IPS DF 4.7 (cell line): ENCODE measurements around the gene MCU.
A peak's percentile ranks its signal among the peaks of the same experiment; 100 is the strongest.

Source experiments
- DNase-seq: peaks from one replicate; pipeline ENCODE4 v3.0.0-alpha.2; 2013; ENCODE audit warnings: low spot score; ENCODE audit errors: extremely low read depth

MCU gene

DNA sequence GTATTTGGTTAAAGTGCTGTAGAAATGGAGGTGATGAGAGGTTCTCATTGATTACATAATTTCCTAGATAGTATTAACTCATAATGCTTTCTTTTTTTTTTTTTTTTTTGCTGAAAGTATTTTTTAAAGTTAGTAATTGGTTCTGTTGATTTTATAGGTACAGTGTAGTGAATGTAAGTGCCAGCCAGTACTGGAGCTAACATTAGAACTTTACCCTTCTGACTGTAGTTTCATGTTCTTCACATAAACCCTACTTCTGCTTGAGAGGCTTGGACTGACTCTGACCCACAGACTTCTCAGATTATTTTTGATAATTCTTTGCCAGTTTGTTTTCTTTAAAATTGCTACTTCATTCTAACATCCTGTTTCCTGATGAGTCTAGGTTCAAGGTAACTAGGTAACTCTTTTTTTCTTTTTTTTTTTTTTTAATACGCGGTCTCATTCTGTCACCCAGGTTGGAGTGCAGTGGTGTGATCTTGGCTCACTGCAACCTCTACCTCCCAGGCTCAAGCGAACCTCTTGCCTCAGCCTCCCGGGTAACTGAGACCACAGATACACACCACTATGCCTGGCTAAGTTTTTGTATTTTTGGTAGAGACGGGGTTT is 109.4 kb downstream of the MCU start:
- DNase-seq, result no peak

GRCh38 chr10:72802332-72802731 is 110.4 kb downstream of the MCU start:
- no peak for DNase-seq

- no peak for DNase-seq
These were observed 111.0 kb downstream of the MCU start for GRCh38 chr10:72802763-72803505.

DNA sequence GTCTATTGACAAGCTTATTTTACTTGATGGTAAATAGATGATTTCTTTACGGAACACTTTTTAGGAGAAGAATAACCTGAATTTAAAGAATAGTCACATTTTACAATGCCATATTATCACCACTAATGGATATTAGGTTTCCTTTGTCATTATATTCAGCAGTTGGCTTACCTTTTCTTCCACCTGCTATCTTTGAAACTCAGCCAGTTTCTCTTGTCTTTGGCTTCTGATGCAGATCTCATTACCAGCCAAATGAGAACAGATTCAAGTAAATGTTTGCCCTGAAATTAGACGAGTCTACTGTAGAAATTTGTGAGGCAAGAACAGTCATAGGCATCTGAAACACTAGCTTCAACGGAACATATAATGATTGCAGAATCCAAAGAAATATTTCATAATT is 116.1 kb downstream of the MCU start:
- DNase-seq, result no peak

GRCh38 chr10:72809006-72809405 is 117.1 kb downstream of the MCU start:
- no peak for DNase-seq

- no peak for DNase-seq
These were observed 119.0 kb downstream of the MCU start for GRCh38 chr10:72810976-72811375.

GRCh38 chr10:72812415-72812752 is 120.4 kb downstream of the MCU start:
- no peak for DNase-seq

- DNase-seq, result no peak
These were observed 120.9 kb downstream of the MCU start for GRCh38 chr10:72812753-72813430.

GRCh38 chr10:72814099-72814790 is 122.3 kb downstream of the MCU start:
- DNase-seq, result no peak

GRCh38 chr10:72816565-72816964 is 124.6 kb downstream of the MCU start:
- no peak for DNase-seq

DNA sequence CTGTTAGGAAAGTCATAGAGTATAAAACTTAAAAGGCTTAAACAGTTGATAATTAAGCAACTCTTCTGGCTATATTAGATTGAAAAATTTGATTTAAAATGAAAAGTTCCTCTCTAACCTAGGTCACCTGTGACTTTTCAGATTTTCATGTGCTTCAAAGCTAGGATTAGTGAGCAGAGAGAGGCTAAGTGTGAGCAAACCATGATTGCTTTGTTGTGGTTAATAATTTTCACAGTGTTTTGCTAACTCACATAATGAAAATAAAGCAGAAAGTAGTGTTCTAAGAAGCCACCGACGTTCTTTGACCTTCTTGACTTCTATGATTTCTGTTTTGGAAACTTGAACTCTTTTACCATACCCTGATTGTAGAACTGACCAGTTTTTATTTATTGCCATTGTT is 126.1 kb downstream of the MCU start:
- DNase-seq, result no peak

DNA sequence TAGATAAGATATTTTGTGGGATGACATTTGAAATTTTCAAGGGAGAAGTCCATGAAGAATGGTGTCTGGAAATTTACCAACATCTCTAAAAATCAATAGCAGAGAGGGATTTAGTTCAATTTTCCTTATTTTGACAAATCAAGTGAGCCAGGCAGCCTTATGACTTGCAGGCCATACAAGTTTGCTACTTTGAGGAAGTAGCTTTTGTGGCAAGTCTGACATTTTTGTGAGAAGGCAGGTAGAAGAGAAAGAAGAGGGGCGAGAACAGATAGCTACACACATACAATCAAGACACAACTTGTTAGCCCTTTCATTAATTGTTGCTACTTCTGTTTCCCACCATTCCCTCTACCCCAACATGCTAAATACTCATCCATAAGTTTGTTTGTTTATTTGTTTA is 127.1 kb downstream of the MCU start:
- no peak for DNase-seq

DNA sequence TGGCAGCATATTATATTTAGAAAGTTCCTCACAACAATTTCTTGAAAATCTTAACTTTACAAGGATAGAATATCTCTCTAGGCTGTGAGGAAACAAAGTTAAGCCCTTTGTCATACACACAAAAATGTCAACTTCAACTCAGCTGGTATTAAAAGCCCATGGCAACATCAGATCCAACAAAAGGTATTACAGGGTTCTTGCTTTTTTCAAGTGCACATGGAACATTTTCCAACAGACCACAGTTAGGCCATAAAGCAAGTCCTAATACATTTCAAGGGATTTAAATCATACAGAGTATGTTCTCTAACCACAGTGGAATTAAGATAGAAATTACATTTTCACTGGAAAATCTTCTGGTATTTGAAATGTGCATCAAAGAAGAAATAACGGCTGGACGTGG is 129.7 kb downstream of the MCU start:
- no peak for DNase-seq

GRCh38 chr10:72822342-72822986 is 130.5 kb downstream of the MCU start:
- no peak for DNase-seq

DNA sequence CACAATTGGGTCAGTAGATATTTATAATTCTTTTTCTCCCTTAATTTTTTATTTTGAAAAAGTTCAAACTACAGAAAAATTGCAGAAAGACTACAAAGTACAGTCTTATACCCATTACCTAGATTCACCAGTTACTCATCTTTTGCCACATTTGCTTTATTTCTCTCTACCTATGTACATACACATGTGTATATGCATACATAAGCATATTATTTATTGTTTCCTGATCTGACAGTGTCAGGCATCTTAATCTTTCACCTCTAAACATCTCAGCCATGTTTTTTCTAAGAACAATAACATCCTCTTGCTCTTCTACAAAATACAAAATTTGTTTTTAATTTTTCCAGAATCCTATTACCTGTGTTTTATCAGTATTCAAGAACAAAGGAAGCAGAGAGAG is 133.2 kb downstream of the MCU start:
- DNase-seq, result no peak

DNA sequence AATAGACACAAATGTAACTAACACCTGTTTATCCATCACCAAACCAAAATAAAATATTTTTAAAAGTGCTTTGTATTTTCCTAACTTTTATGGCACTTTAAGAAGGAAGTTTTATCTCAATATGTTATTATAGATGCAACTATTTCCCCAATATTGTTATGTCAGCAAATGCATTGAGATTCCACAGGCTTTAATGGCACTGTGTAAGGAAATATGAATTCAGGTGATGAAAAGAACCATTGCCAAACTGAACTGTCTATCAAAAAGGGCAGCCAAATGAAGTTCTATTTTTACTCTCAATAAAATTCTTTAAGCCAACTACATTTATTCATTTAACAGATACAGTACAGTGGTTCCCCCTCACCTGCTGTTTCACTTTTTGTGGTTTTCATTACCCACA is 134.4 kb downstream of the MCU start:
- DNase-seq, result no peak

GRCh38 chr10:72828294-72828693 is 136.4 kb downstream of the MCU start:
- DNase-seq, result no peak

GRCh38 chr10:72830625-72831024 is 138.7 kb downstream of the MCU start:
- DNase-seq, result no peak

- DNase-seq, result no peak
These were observed 139.9 kb downstream of the MCU start for GRCh38 chr10:72831696-72832409.

- DNase-seq, result no peak
These were observed 140.8 kb downstream of the MCU start for GRCh38 chr10:72832701-72833100.

GRCh38 chr10:72834183-72834825 is 142.4 kb downstream of the MCU start:
- peak; percentile 25 for DNase-seq
